ENCODE results near the gene C11orf58.

DNA sequence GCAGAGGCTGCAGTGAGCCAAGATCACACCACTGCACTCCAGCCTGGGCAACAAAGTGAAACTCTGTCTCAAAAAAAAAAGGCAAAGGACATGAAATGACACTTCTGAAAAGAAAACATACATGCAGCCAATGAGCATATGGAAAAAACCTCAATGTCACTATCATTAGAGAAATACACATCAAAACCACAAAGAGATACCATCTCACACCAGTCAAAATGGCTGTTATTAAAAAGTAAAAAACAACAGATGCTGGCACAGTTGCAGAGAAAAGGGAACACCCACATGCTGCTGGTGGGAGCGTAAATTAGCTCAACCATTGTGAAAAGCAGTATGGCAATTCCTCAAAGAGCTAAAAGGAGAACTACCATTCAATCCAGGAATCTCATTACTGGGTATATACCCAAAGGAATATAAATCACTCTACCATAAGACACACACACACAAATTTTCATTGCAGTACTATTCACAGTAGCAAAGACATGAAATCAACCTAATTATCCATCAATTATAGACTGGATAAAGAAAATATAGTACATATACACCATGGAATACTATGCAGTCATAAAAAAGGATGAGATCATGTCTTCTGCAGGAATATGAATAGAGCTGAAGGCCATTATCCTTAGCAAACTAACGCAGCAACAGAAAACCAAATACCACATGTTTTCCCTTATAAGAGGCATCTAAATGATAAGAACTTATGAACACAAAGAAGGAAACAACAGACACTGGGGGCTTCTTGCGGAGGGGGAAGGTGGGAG is 15.7 kb upstream of the C11orf58 start:
- TF ChIP-seq, protein P1, sequence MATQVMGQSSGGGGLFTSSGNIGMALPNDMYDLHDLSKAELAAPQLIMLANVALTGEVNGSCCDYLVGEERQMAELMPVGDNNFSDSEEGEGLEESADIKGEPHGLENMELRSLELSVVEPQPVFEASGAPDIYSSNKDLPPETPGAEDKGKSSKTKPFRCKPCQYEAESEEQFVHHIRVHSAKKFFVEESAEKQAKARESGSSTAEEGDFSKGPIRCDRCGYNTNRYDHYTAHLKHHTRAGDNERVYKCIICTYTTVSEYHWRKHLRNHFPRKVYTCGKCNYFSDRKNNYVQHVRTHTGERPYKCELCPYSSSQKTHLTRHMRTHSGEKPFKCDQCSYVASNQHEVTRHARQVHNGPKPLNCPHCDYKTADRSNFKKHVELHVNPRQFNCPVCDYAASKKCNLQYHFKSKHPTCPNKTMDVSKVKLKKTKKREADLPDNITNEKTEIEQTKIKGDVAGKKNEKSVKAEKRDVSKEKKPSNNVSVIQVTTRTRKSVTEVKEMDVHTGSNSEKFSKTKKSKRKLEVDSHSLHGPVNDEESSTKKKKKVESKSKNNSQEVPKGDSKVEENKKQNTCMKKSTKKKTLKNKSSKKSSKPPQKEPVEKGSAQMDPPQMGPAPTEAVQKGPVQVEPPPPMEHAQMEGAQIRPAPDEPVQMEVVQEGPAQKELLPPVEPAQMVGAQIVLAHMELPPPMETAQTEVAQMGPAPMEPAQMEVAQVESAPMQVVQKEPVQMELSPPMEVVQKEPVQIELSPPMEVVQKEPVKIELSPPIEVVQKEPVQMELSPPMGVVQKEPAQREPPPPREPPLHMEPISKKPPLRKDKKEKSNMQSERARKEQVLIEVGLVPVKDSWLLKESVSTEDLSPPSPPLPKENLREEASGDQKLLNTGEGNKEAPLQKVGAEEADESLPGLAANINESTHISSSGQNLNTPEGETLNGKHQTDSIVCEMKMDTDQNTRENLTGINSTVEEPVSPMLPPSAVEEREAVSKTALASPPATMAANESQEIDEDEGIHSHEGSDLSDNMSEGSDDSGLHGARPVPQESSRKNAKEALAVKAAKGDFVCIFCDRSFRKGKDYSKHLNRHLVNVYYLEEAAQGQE (IDR thresholded peaks at IDR 0.05; ENCODE audit: insufficient replicate concordance, low read depth) = no peak
- no peak for TF ChIP-seq POLR2AphosphoS5 (IDR thresholded peaks at IDR 0.05; ENCODE audit: low read depth)
- TF ChIP-seq, protein P2, sequence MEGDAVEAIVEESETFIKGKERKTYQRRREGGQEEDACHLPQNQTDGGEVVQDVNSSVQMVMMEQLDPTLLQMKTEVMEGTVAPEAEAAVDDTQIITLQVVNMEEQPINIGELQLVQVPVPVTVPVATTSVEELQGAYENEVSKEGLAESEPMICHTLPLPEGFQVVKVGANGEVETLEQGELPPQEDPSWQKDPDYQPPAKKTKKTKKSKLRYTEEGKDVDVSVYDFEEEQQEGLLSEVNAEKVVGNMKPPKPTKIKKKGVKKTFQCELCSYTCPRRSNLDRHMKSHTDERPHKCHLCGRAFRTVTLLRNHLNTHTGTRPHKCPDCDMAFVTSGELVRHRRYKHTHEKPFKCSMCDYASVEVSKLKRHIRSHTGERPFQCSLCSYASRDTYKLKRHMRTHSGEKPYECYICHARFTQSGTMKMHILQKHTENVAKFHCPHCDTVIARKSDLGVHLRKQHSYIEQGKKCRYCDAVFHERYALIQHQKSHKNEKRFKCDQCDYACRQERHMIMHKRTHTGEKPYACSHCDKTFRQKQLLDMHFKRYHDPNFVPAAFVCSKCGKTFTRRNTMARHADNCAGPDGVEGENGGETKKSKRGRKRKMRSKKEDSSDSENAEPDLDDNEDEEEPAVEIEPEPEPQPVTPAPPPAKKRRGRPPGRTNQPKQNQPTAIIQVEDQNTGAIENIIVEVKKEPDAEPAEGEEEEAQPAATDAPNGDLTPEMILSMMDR (IDR thresholded peaks at IDR 0.05; ENCODE audit: insufficient read depth, low read length) = no peak
- TF ChIP-seq GABPA (IDR thresholded peaks at IDR 0.05; ENCODE audit: low read depth) = no peak
- TF ChIP-seq SPI1 (IDR thresholded peaks at IDR 0.05; ENCODE audit: borderline replicate concordance, low read depth) = no peak
